Liver (tissue), 9 donors: ENCODE measurements around the gene SYCP2. TPM values are rescaled to one million over a fixed set of nuclear protein-coding genes. Genes with fewer than 3 reads are reported as not detected.

ENCODE experiments used
- DNase-seq: peaks from one replicate; pipeline ENCODE4 v3.0.0-alpha.2; 2017; ENCODE audit warnings: low spot score
- H3K27ac ChIP-seq, 2 donors: one replicate each; pipeline ENCODE4 v1.7.0; 2013; ENCODE audit warnings: inconsistent platforms in 2 of 2, low read length in 2 of 2, control low read depth in 1 of 2, low read depth in 1 of 2, mild to moderate bottlenecking in 1 of 2
- H3K27me3 ChIP-seq, 4 donors: one replicate each; pipeline versions ENCODE4 v1.6.1 to v1.7.0; 2013; ENCODE audit warnings: low read length in 3 of 4, inconsistent platforms in 1 of 4, mild to moderate bottlenecking in 1 of 4, moderate library complexity in 1 of 4; ENCODE audit not compliant: control insufficient read depth in 4 of 4, insufficient read depth in 4 of 4
- H3K36me3 ChIP-seq, 4 donors: one replicate each; pipeline versions ENCODE4 v1.6.1 to v1.7.0; 2013; ENCODE audit warnings: low read length in 3 of 4, mild to moderate bottlenecking in 3 of 4, low read depth in 1 of 4, moderate library complexity in 1 of 4; ENCODE audit not compliant: control insufficient read depth in 4 of 4, insufficient read depth in 3 of 4
- H3K4me1 ChIP-seq, 4 donors: one replicate each; pipeline versions ENCODE4 v1.6.1 to v1.7.0; 2013; ENCODE audit warnings: low read length in 3 of 4, mild to moderate bottlenecking in 3 of 4, moderate library complexity in 1 of 4; ENCODE audit not compliant: control insufficient read depth in 4 of 4, insufficient read depth in 4 of 4
- H3K4me3 ChIP-seq, 3 donors: one replicate each; pipeline versions ENCODE4 v1.6.1 to v1.7.0; 2013; ENCODE audit warnings: low read length in 3 of 3, control low read depth in 1 of 3, low read depth in 1 of 3, mild to moderate bottlenecking in 1 of 3
- H3K9ac ChIP-seq, 2 donors: one replicate each; pipeline ENCODE4 v1.7.0; 2013; ENCODE audit warnings: low read length in 2 of 2, mild to moderate bottlenecking in 2 of 2, moderate library complexity in 2 of 2, control low read depth in 1 of 2, low read depth in 1 of 2
- H3K9me3 ChIP-seq, 4 donors: one replicate each; pipeline versions ENCODE4 v1.6.1 to v1.7.0; 2013; ENCODE audit warnings: low read length in 3 of 4; ENCODE audit not compliant: control insufficient read depth in 4 of 4
- ATF3 ChIP-seq: IDR thresholded peaks from 2 replicates; pipeline ENCODE4 v1.6.1; 2016; ENCODE audit warnings: antibody characterized with exemption
- CTCF ChIP-seq: fragments of 150-350 bp; IDR thresholded peaks from 2 replicates; pipeline ENCODE4 v1.5.1; 2017; ENCODE audit warnings: improper control_type of control experiment, low read depth, low read length; ENCODE audit not compliant: missing input control
- EGR1 ChIP-seq, 2 donors: IDR thresholded peaks; 2 replicates each; pipeline ENCODE4 v1.6.1; 2016 to 2018; ENCODE audit warnings: antibody characterized with exemption in 2 of 2, low read depth in 2 of 2
- FOXA1 ChIP-seq: IDR thresholded peaks from 2 replicates; pipeline ENCODE4 v1.6.1; 2016; ENCODE audit warnings: antibody characterized with exemption
- FOXA2 ChIP-seq: IDR thresholded peaks from 2 replicates; pipeline ENCODE4 v1.6.1; 2016; ENCODE audit warnings: antibody characterized with exemption
- GABPA ChIP-seq, 2 donors: IDR thresholded peaks in 1 of 2; conservative IDR thresholded peaks in 1 of 2; 2 replicates each; pipeline ENCODE4 v1.6.1; 2016; ENCODE audit warnings: antibody characterized with exemption in 2 of 2, mild to moderate bottlenecking in 1 of 2, moderate library complexity in 1 of 2
- HNF4A ChIP-seq, 2 donors: conservative IDR thresholded peaks; 2 replicates each; pipeline ENCODE4 v1.6.1; 2016; ENCODE audit warnings: antibody characterized with exemption in 2 of 2, mild to moderate bottlenecking in 2 of 2
- HNF4G ChIP-seq: IDR thresholded peaks from 2 replicates; pipeline ENCODE4 v1.6.1; 2016; ENCODE audit warnings: antibody characterized with exemption
- JUND ChIP-seq, 2 donors: IDR thresholded peaks; 2 replicates each; pipeline ENCODE4 v1.6.1; 2016; ENCODE audit warnings: antibody characterized with exemption in 2 of 2
- MAX ChIP-seq: IDR thresholded peaks from 2 replicates; pipeline ENCODE4 v1.6.1; 2016; ENCODE audit warnings: antibody characterized with exemption
- NR2F2 ChIP-seq: IDR thresholded peaks from 2 replicates; pipeline ENCODE4 v1.6.1; 2016; ENCODE audit warnings: antibody characterized with exemption
- RAD21 ChIP-seq, 2 donors: IDR thresholded peaks; 2 replicates each; pipeline ENCODE4 v1.6.1; 2016; ENCODE audit warnings: antibody characterized with exemption in 2 of 2, mild to moderate bottlenecking in 2 of 2
- REST ChIP-seq: IDR thresholded peaks from 2 replicates; pipeline ENCODE4 v1.6.1; 2016; ENCODE audit warnings: antibody characterized with exemption, mild to moderate bottlenecking
- RXRA ChIP-seq, 2 donors: IDR thresholded peaks; 2 replicates each; pipeline ENCODE4 v1.6.1; 2017 to 2018; ENCODE audit warnings: antibody characterized with exemption in 2 of 2, mild to moderate bottlenecking in 1 of 2
- SP1 ChIP-seq: IDR thresholded peaks from 2 replicates; pipeline ENCODE4 v1.6.1; 2018; ENCODE audit warnings: antibody characterized with exemption, mild to moderate bottlenecking
- TAF1 ChIP-seq: conservative IDR thresholded peaks from 2 replicates; pipeline ENCODE4 v1.6.1; 2016; ENCODE audit warnings: antibody characterized with exemption, mild to moderate bottlenecking
- YY1 ChIP-seq: IDR thresholded peaks from 2 replicates; pipeline ENCODE4 v1.6.1; 2016; ENCODE audit warnings: antibody characterized with exemption, mild to moderate bottlenecking
- ZBTB33 ChIP-seq: IDR thresholded peaks from 2 replicates; pipeline ENCODE4 v1.6.1; 2016; ENCODE audit warnings: antibody characterized with exemption
- WGBS: extraction: QIAGEN DNeasy Blood & Tissue Kit; methylation state at CpG from one replicate; pipeline ENCODE4 v1.1.7; 2013; 5-methylcytosine and 5-hydroxymethylcytosine counted together
- polyA plus RNA-seq, 2 donors: library from polyadenylated mRNA; stranded (reverse) in 1 of 2; unstranded in 1 of 2; fragments of 200-250 nt in 1 of 2; fragments of >200 nt in 1 of 2; fragmentation: Nextera tagmentation in 1 of 2; extraction: Ambion mirVana in 1 of 2; gene quantifications; one replicate each; pipeline versions ENCODE4 v1.2.1 to v1.2.3, GENCODE V29; 2013 to 2015
- total RNA-seq, 2 donors: library from RNA; depleted of rRNA; stranded (reverse); fragments of >200 nt; gene quantifications; one replicate each; pipeline ENCODE4 v1.2.3, GENCODE V29; 2014
- donor health status: healthy.
- donor health status: healthy.
- donor health status: healthy.
- donor health status: healthy.
- donor health status: healthy.

The SYCP2 gene
- total and polyA plus RNA-seq, 4 donors = 0.07 to 0.84 (median 0.38) TPM

- Histone ChIP-seq H3K27me3 (no peaks in the 10 kb centered on the region), H3K9ac (no peak overlapping the region), H3K27ac (no peak overlapping the region), H3K4me3 (no peak overlapping the region), H3K4me1 (no peaks in the 10 kb centered on the region), H3K9me3 (no peaks in the 10 kb centered on the region), H3K36me3 (no peaks in the 10 kb centered on the region)
- DNase-seq = no peak
- 57% methylated on average over 7 of the region's 7 CpGs for WGBS
- TF ChIP-seq JUND (IDR thresholded peaks at IDR 0.05) = no peak
- no peak for TF ChIP-seq REST
- no peak for TF ChIP-seq SP1
- peak; percentile 73 for TF ChIP-seq CTCF
- no peak for TF ChIP-seq YY1
- TF ChIP-seq FOXA2 = no peak
- TF ChIP-seq ZBTB33 = no peak
- TF ChIP-seq RAD21 (IDR thresholded peaks at IDR 0.05) = peak; percentile 64 to 68
These were observed 83.3 kb downstream of the SYCP2 start for GRCh38 chr20:59850018-59850641.

GRCh38 chr20:59848182-59848581 is 85.3 kb downstream of the SYCP2 start:
- Histone ChIP-seq H3K4me1 (no peaks in the 10 kb centered on the region), H3K27ac (no peak overlapping the region), H3K36me3 (no peaks in the 10 kb centered on the region), H3K27me3 (no peaks in the 10 kb centered on the region), H3K9me3 (no peaks in the 10 kb centered on the region), H3K9ac (no peak overlapping the region), H3K4me3 (no peak overlapping the region)
- WGBS = 53% methylated on average over 2 of the region's 2 CpGs
- no peak for DNase-seq
- TF ChIP-seq GABPA (IDR thresholded peaks at IDR 0.05 in 1 of 2, conservative IDR thresholded peaks at IDR 0.05 in 1 of 2) = no peak
- no peak for TF ChIP-seq MAX
- no peak for TF ChIP-seq FOXA1
- no peak for TF ChIP-seq ATF3
- TF ChIP-seq HNF4A (conservative IDR thresholded peaks at IDR 0.05) = no peak
- no peak for TF ChIP-seq JUND (IDR thresholded peaks at IDR 0.05)
- no peak for TF ChIP-seq HNF4G
- TF ChIP-seq NR2F2 = no peak
- no peak for TF ChIP-seq TAF1
- no peak for TF ChIP-seq RXRA (IDR thresholded peaks at IDR 0.05)
- no peak for TF ChIP-seq FOXA2
- no peak for TF ChIP-seq CTCF
- no peak for TF ChIP-seq SP1
- TF ChIP-seq YY1 = no peak
- TF ChIP-seq EGR1 (IDR thresholded peaks at IDR 0.05; ENCODE audit: low read depth in 2 of 2) = no peak
- no peak for TF ChIP-seq ZBTB33
